Ishikawa (cell line): ENCODE results near the gene TMPRSS11F.

Experiments used
- CEBPB ChIP-seq: IDR thresholded peaks from 2 replicates; pipeline ENCODE4 v1.6.1; 2012
- CREB1 ChIP-seq: IDR thresholded peaks from 2 replicates; pipeline ENCODE4 v1.6.1; 2012; ENCODE audit warnings: low read depth
- EGR1 ChIP-seq: IDR thresholded peaks from 2 replicates; pipeline ENCODE4 v1.6.1; 2012
- EP300 ChIP-seq: IDR thresholded peaks from 2 replicates; pipeline ENCODE4 v1.6.1; 2012; ENCODE audit warnings: borderline replicate concordance
- FOXM1 ChIP-seq: IDR thresholded peaks from 2 replicates; pipeline ENCODE4 v1.6.1; 2012; ENCODE audit warnings: low read depth, borderline replicate concordance
- NFIC ChIP-seq: IDR thresholded peaks from 2 replicates; pipeline ENCODE4 v1.6.1; 2012
- RAD21 ChIP-seq: IDR thresholded peaks from 2 replicates; pipeline ENCODE4 v1.6.1; 2012; ENCODE audit warnings: low read depth
- TAF1 ChIP-seq: IDR thresholded peaks from 2 replicates; pipeline ENCODE4 v1.6.1; 2012; ENCODE audit warnings: low read depth, mild to moderate bottlenecking
- TCF12 ChIP-seq: IDR thresholded peaks from 2 replicates; pipeline ENCODE4 v1.6.1; 2012; ENCODE audit warnings: low read depth
- TEAD4 ChIP-seq: IDR thresholded peaks from 2 replicates; pipeline ENCODE4 v1.6.1; 2012
- YY1 ChIP-seq: IDR thresholded peaks from 2 replicates; pipeline ENCODE4 v1.6.1; 2012; ENCODE audit warnings: low read depth
- ZBTB7A ChIP-seq: IDR thresholded peaks from 2 replicates; pipeline ENCODE4 v1.6.1; 2012; ENCODE audit warnings: low read depth
- TF ChIP-seq, protein P1 (sequence below): IDR thresholded peaks from 2 replicates; pipeline ENCODE4 v1.6.1; 2012
- TF ChIP-seq, protein P2 (sequence below): IDR thresholded peaks from 2 replicates; pipeline ENCODE4 v1.6.1; 2012; ENCODE audit warnings: low read depth, mild to moderate bottlenecking
- TF ChIP-seq, protein P3 (sequence below): IDR thresholded peaks from 2 replicates; pipeline ENCODE4 v1.6.1; 2012

TMPRSS11F gene

DNA sequence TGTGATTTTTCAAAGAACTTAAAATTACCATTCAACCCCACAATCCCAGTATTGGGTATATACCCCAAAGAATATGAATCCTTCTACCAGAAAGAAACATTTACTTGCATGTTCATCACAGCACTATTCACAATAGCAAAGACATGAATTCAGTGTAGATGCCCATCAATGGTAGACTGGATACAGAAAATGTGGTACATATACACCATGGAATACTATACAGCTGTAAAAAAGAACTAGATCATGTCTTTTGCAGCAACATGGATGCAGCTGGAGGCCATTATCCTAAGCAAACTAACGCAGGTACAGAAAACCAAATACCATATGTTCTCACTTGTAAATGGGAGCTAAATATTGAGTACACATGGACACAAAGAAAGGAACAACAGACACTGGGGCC is 34.1 kb upstream of the TMPRSS11F start:
- TF ChIP-seq TCF12, result no peak
- TF ChIP-seq, protein P1, sequence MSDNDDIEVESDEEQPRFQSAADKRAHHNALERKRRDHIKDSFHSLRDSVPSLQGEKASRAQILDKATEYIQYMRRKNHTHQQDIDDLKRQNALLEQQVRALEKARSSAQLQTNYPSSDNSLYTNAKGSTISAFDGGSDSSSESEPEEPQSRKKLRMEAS, result no peak
- no peak for TF ChIP-seq ZBTB7A
- TF ChIP-seq YY1, result no peak
- no peak for TF ChIP-seq RAD21
- TF ChIP-seq, protein P2, sequence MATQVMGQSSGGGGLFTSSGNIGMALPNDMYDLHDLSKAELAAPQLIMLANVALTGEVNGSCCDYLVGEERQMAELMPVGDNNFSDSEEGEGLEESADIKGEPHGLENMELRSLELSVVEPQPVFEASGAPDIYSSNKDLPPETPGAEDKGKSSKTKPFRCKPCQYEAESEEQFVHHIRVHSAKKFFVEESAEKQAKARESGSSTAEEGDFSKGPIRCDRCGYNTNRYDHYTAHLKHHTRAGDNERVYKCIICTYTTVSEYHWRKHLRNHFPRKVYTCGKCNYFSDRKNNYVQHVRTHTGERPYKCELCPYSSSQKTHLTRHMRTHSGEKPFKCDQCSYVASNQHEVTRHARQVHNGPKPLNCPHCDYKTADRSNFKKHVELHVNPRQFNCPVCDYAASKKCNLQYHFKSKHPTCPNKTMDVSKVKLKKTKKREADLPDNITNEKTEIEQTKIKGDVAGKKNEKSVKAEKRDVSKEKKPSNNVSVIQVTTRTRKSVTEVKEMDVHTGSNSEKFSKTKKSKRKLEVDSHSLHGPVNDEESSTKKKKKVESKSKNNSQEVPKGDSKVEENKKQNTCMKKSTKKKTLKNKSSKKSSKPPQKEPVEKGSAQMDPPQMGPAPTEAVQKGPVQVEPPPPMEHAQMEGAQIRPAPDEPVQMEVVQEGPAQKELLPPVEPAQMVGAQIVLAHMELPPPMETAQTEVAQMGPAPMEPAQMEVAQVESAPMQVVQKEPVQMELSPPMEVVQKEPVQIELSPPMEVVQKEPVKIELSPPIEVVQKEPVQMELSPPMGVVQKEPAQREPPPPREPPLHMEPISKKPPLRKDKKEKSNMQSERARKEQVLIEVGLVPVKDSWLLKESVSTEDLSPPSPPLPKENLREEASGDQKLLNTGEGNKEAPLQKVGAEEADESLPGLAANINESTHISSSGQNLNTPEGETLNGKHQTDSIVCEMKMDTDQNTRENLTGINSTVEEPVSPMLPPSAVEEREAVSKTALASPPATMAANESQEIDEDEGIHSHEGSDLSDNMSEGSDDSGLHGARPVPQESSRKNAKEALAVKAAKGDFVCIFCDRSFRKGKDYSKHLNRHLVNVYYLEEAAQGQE, result no peak
- no peak for TF ChIP-seq CEBPB
- no peak for TF ChIP-seq EP300
- TF ChIP-seq CREB1, result no peak
- TF ChIP-seq EGR1, result no peak
- TF ChIP-seq FOXM1, result no peak
- TF ChIP-seq TAF1, result no peak
- no peak for TF ChIP-seq TEAD4
- TF ChIP-seq NFIC, result no peak

DNA sequence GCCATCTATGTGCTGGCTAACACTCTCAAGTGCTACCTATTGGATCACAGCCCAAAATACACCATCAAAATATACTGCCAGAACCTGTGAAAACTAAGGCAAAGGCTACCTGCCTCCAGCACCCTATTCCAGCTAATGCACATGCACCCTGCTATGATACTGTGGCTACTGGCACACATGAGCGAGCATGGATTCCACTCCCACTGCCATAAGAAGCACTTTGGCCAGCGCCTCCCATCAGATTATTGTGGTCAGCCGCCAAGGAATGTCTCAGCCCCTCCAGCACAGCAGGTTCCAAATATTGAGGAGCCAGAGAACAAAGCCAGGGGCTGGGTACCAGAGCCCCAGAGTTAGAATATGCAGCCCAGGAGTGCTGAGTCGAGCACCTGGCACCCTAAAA is 32.5 kb upstream of the TMPRSS11F start:
- TF ChIP-seq, protein P2, result no peak
- TF ChIP-seq CEBPB (no peak), RAD21 (no peak; the same call in 1 of the 2 replicates), TEAD4 (peak; percentile 91), YY1 (peak; percentile 32; the same call in 1 of the 2 replicates), ZBTB7A (no peak), EGR1 (no peak), FOXM1 (0 out of 2 replicates have a peak, but pooled peaks have one; percentile 50), NFIC (peak; percentile 86), EP300 (peak; percentile 71), TCF12 (peak; percentile 80), CREB1 (no peak)
- TF ChIP-seq, protein P3, sequence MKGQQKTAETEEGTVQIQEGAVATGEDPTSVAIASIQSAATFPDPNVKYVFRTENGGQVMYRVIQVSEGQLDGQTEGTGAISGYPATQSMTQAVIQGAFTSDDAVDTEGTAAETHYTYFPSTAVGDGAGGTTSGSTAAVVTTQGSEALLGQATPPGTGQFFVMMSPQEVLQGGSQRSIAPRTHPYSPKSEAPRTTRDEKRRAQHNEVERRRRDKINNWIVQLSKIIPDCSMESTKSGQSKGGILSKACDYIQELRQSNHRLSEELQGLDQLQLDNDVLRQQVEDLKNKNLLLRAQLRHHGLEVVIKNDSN, result 0 out of 2 replicates have a peak, but pooled peaks have one; percentile 9
- TF ChIP-seq, protein P1, result peak; percentile 50; the same call in 1 of the 2 replicates

DNA sequence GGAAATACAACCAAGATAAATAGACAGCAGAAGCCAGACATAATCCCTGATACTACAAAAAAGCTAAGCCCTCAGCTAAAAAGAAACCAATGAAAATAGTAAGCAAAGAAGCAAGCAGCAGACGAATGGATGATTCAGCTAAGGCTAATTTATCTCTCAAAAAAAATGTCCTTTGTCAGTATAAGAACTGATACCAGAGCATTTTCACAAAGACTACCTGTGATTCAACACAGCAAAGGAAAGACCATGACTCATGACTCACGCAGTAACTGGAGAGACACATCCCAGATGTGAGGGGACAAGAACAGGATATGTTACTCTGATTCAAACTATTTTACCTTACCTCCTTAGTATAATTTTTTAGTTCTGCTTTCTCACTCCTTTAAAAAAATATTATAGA is 22.7 kb upstream of the TMPRSS11F start:
- TF ChIP-seq, protein P3, result no peak
- TF ChIP-seq FOXM1 (no peak), CREB1 (no peak), ZBTB7A (no peak), YY1 (no peak), NFIC (no peak), CEBPB (no peak)

DNA sequence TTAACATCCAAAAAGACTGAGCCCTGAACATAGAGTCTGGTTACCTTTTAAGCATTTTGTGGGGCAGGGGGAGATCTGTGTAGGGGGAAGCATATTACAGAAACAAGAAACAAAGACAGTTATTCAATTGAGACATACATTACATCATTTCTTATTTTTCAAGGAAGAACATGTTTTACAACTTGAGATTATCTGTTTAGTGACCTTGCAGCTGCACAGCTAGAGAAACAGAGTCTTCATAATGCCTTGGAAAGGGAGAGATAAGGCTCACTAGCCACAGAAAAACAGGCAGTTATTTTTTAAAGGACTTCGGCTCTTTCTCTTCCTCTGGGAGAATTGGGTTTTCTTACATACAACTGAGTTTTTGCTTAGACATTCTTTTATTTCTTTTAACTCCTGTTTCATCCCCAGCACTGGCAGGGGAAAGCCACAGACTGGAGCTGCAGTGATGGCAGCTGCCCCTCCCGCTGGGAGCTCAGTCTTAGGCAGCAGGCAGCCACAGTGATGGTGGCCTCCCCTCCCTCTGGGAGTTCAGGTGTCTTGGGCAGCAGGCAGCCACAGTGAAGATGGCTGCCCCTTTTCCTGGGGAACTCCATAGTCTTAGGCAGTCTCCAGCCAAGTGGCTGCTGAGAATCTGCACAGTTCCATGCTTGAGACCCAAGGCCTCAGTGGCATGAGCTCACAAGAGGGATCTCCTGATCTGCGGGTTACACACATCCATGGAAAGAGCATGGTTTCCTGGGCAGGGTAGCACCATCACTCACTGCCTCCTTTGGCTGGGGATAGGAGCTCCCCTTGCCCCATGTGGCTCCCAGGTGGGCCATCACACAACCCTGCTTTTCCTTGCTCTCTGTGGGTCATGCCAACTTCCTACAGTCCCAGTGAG is 19.4 kb upstream of the TMPRSS11F start:
- TF ChIP-seq TAF1, result no peak
- TF ChIP-seq CREB1, result no peak
- no peak for TF ChIP-seq YY1
- no peak for TF ChIP-seq CEBPB
- TF ChIP-seq, protein P3, result no peak
- TF ChIP-seq ZBTB7A, result no peak
- TF ChIP-seq EGR1, result no peak
- TF ChIP-seq NFIC, result no peak
- TF ChIP-seq TCF12, result no peak
- no peak for TF ChIP-seq FOXM1
- TF ChIP-seq, protein P1, result no peak
- TF ChIP-seq, protein P2, result no peak
- TF ChIP-seq TEAD4, result no peak
- TF ChIP-seq EP300, result no peak
- TF ChIP-seq RAD21, result no peak
